Activated T-cell treated with anti-CD3 and anti-CD28 coated beads, Interleukin-2, amount 50 U/mL, for 1 hour (primary cell): ENCODE measurements around the gene CDH4.
"Not testable (repeated sequence)": the region's sequence is repeated elsewhere in the genome, so short reads cannot be mapped to it uniquely, and the experiment has no call there.

Experiments
- DNase-seq: peaks from one replicate; pipeline ENCODE4 v3.0.0-alpha.2; 2020

The CDH4 gene

GRCh38 chr20:61980647-61981583, 728.9 kb downstream of the CDH4 start:
- no peak for DNase-seq

- DNase-seq: not testable (repeated sequence)
Observed at GRCh38 chr20:61981691-61982090, 729.6 kb downstream of the CDH4 start.

DNA sequence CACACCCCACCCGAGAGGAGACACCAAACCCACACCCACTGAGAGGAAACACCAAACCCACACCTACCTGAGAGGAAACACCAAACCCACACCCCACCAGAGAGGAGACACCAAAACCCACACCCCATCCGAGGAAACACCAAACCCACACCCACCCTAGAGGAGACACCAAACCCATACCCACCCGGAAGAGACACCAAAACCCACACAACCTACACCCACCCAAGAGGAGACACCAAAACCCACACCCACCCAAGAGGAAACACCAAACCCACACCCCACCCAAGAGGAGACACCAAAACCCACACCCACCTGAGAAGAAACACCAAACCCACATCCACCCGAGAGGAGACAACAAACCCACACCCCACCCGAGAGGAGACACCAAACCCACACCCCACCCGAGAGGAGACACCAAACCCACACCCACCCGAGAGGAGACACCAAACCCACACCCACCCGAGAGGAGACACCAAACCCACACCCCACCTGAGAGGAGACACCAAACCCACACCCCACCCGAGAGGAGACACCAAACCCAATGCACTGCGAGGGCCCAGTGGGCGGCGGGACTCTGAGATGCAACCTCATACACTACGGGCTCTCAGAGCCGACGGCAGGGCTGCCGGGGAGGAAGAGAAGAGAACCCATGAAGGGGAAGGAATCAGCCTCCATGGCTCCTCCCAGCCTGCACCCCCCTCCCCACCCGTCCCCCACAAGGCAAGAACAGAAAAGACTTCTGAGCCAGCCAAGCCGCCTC, 730.3 kb downstream of the CDH4 start:
- no peak for DNase-seq

- DNase-seq: no peak
Observed at GRCh38 chr20:61982951-61983315, 730.9 kb downstream of the CDH4 start.

- DNase-seq: no peak
Observed at GRCh38 chr20:61983965-61984364, 731.9 kb downstream of the CDH4 start.

- not testable (repeated sequence) for DNase-seq
Observed at GRCh38 chr20:61984431-61984830, 732.4 kb downstream of the CDH4 start.

- DNase-seq: no peak
Observed at GRCh38 chr20:61985096-61985495, 733.0 kb downstream of the CDH4 start.

GRCh38 chr20:61986762-61987321, 734.8 kb downstream of the CDH4 start:
- DNase-seq: no peak

GRCh38 chr20:61988665-61989064, 736.6 kb downstream of the CDH4 start:
- DNase-seq: no peak

DNA sequence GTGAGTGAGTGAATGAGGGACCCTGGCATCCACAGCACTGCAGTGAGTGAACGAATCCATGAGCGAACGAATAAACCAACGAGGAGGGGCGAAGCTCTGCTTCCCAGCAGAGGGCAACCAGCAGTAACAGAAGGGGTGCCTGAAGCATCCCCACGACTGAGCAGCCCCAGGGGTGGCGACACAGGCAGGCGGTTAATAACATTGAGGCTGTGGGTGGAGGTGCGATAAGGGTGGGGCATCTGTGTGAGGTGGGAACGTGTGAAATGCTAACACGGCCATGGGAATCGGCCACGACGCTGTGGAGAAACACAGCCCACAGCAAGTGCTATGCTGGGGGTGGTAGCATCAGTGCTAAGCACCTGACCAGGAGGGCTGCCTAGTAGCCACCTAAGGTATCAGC, 737.7 kb downstream of the CDH4 start:
- DNase-seq: no peak
